ENCODE data around the gene RPL15.

GRCh38 chr3:23926246-23926645 lies 9.3 kb downstream of the RPL15 start:
- TF ChIP-seq CTCF (IDR thresholded peaks at IDR 0.05; ENCODE audit: control extremely low read depth in 1 of 3, insufficient read depth in 1 of 3, low read depth in 1 of 3, low read length in 3 of 3) (no peak), POLR2AphosphoS5 (IDR thresholded peaks at IDR 0.05; ENCODE audit: low read depth, low read length) (no peak), USF2 (IDR thresholded peaks at IDR 0.05; ENCODE audit: low read length) (no peak), BRCA1 (IDR thresholded peaks at IDR 0.05; ENCODE audit: low read depth, low read length) (no peak), KDM4A (IDR thresholded peaks at IDR 0.05; ENCODE audit: low read depth, low read length, severe bottlenecking) (no peak), RFX5 (IDR thresholded peaks at IDR 0.05; ENCODE audit: borderline replicate concordance, low read depth, low read length) (no peak), EZH2 (IDR thresholded peaks at IDR 0.05; ENCODE audit: low read depth, low read length, severe bottlenecking) (no peak), HDAC6 (IDR thresholded peaks at IDR 0.05; ENCODE audit: low read depth, low read length) (no peak), POLR2A (IDR thresholded peaks at IDR 0.05; ENCODE audit: control extremely low read depth in 1 of 2, low read depth in 2 of 2, low read length in 2 of 2) (no peak), SP1 (IDR thresholded peaks at IDR 0.05; ENCODE audit: low read depth, low read length) (no peak), GTF2F1 (IDR thresholded peaks at IDR 0.05; ENCODE audit: borderline replicate concordance, low read depth, low read length) (no peak), SIX5 (IDR thresholded peaks at IDR 0.05; ENCODE audit: low read depth, low read length) (no peak), MAX (IDR thresholded peaks at IDR 0.05) (no peak), EGR1 (IDR thresholded peaks at IDR 0.05; ENCODE audit: borderline replicate concordance, low read depth, low read length) (no peak)

Measured in H1 (cell line).